ENCODE data around the gene NHLRC4. TPM values are rescaled to one million over a fixed set of nuclear protein-coding genes. Genes with fewer than 3 reads are reported as not detected.

NHLRC4 gene
- total RNA-seq, 1 donor from 2014 or later = 1.4 TPM

DNA sequence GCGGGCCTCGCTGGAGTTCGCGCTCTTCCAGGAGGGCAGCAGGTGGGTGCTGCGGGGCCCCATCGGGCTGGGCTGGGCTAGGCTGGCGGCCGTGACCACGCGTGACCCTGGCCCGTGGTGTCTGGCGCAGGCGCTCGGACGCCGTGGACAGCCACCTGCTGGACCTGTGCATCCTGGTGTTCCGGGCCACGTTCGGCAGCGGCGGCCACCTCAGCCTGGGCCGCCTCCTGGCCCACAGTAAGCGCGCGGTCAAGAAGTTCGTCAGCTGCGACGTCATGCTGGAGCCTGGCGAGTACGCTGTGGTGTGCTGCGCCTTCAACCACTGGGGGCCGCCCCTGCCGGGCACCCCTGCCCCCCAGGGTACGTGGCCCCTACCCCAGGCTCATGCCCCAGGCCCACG, 14.6 kb upstream of the NHLRC4 start:
- H3K9me3 Mint-ChIP-seq (ENCODE audit: low read depth) = no peaks in the 10 kb centered on the region
- H3K27me3 Mint-ChIP-seq = no peaks in the 10 kb centered on the region
- TF ChIP-seq, protein P1, sequence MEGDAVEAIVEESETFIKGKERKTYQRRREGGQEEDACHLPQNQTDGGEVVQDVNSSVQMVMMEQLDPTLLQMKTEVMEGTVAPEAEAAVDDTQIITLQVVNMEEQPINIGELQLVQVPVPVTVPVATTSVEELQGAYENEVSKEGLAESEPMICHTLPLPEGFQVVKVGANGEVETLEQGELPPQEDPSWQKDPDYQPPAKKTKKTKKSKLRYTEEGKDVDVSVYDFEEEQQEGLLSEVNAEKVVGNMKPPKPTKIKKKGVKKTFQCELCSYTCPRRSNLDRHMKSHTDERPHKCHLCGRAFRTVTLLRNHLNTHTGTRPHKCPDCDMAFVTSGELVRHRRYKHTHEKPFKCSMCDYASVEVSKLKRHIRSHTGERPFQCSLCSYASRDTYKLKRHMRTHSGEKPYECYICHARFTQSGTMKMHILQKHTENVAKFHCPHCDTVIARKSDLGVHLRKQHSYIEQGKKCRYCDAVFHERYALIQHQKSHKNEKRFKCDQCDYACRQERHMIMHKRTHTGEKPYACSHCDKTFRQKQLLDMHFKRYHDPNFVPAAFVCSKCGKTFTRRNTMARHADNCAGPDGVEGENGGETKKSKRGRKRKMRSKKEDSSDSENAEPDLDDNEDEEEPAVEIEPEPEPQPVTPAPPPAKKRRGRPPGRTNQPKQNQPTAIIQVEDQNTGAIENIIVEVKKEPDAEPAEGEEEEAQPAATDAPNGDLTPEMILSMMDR (IDR thresholded peaks at IDR 0.05; ENCODE audit: unreplicated experiment) = no peak
- no peak for DNase-seq (ENCODE audit: low spot score, unreplicated experiment)
- H3K4me3 Mint-ChIP-seq (ENCODE audit: low read depth) = no peak overlapping the region
- no peaks in the 10 kb centered on the region for H3K4me1 Mint-ChIP-seq (ENCODE audit: low read depth)
- H3K36me3 Mint-ChIP-seq (ENCODE audit: insufficient read depth) = peaks cover 1% of the 10 kb centered on the region
- no peak overlapping the region for H3K27ac Mint-ChIP-seq

DNA sequence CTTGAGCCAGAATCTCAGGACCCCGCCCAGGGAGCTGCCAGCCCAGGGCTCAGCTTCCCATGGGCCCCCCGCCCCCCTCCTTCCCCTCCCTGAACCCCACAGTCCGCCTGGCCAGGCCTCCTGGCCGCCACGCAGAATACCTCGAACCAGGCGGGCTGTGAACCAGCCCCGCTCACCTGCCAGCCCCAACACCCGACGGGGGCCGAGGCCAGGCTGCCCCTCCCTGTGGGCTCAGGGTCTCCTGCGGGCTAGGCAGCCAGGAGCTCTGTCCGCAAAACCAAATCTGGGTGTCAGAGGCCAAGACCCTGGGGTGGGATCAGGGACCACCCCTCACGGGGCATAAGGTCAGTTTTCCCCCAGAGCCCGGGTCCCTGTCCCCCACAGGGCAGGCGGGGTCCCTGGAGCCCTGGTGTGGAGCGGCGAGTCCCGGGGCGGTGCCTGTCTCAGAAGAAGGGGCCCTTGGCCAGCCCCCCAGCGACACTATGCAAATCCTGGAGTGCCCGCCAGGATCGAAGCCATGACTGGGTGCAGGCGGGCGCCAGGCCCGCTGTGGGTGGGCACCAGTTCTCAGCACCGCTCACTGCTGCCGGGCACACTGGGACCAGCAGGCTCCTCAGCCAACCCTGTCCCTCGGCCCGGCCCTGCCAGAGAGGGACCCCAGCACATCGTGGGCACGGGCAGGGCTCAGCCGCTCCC, 13.1 kb upstream of the NHLRC4 start:
- no peak overlapping the region for H3K27ac Mint-ChIP-seq
- H3K4me3 Mint-ChIP-seq (ENCODE audit: low read depth) = no peak overlapping the region

DNA sequence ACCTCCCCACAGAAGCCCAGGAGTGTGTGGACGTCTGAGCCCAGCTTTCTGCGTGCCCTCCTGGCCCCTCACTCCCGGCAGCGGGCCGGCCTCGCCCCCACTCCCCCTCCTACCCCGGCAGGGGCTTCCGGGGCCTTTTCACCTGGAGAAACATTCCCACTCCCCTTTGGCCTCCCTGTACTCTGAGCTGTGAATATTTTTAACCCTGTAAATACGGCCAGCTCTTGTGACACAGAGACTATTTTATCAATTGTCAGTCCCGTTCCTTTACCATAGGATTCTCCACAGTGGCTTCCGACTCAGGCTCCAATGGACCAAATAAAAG, 12.5 kb upstream of the NHLRC4 start:
- no peaks in the 10 kb centered on the region for H3K4me1 Mint-ChIP-seq (ENCODE audit: low read depth)
- H3K4me3 Mint-ChIP-seq (ENCODE audit: low read depth) = no peak overlapping the region
- H3K9me3 Mint-ChIP-seq (ENCODE audit: low read depth) = no peaks in the 10 kb centered on the region
- no peak for DNase-seq (ENCODE audit: low spot score, unreplicated experiment)
- peaks cover 1% of the 10 kb centered on the region for H3K36me3 Mint-ChIP-seq (ENCODE audit: insufficient read depth)
- TF ChIP-seq, protein P1 (IDR thresholded peaks at IDR 0.05; ENCODE audit: unreplicated experiment) = no peak
- no peak overlapping the region for H3K27ac Mint-ChIP-seq
- H3K27me3 Mint-ChIP-seq = peaks cover 9% of the 10 kb centered on the region

More for the DNA sequence above, 13.1 kb upstream of the NHLRC4 start:
- Mint-ChIP-seq H3K36me3 (ENCODE audit: insufficient read depth) (peaks cover 1% of the 10 kb centered on the region), H3K27me3 (peaks cover 7% of the 10 kb centered on the region), H3K4me1 (ENCODE audit: low read depth) (no peaks in the 10 kb centered on the region), H3K9me3 (ENCODE audit: low read depth) (no peaks in the 10 kb centered on the region)
- TF ChIP-seq, protein P1 (IDR thresholded peaks at IDR 0.05; ENCODE audit: unreplicated experiment) = no peak
- DNase-seq (ENCODE audit: low spot score, unreplicated experiment) = no peak

DNA sequence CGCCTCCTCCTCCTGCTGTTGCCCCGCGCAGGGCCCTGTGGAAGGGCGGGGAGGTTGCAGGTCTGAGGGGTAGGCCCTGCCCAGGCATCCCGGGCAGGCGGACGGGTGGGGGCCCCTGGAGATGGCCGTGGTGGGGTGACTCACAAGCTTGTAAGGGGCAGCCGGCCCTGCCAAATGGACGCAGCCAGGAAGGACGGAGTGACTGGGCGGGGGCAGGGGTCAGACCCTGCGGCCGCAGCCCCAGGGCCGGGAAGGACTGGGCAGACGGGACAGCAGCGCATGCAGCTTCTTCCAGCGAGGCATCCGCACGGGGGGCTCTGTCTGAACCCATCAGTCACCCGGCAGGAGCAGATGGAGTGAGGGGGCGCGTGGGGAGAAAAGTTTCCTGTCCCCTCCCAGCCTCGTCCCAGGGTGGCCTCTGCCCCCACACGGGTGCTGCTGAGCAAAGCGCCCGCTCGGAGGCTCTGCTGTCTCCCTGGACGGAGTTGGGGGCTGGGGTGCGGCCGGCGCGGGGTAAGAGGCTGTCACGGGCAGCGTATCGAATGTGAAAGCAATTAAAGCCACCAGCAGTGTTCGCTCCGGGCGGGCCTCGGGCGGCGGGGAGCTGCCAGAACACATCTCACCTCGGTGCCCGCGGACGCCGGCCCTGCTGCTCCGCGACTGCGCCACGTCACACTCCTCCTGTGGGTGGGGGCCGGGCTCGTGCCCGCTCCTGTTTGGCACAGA, 12.0 kb upstream of the NHLRC4 start:
- TF ChIP-seq, protein P1 (IDR thresholded peaks at IDR 0.05; ENCODE audit: unreplicated experiment) = no peak
- DNase-seq (ENCODE audit: low spot score, unreplicated experiment) = no peak
- Mint-ChIP-seq H3K27me3 (peaks cover 12% of the 10 kb centered on the region), H3K4me3 (ENCODE audit: low read depth) (no peak overlapping the region), H3K27ac (no peak overlapping the region), H3K36me3 (ENCODE audit: insufficient read depth) (peaks cover 1% of the 10 kb centered on the region), H3K9me3 (ENCODE audit: low read depth) (no peaks in the 10 kb centered on the region), H3K4me1 (ENCODE audit: low read depth) (no peaks in the 10 kb centered on the region)

DNA sequence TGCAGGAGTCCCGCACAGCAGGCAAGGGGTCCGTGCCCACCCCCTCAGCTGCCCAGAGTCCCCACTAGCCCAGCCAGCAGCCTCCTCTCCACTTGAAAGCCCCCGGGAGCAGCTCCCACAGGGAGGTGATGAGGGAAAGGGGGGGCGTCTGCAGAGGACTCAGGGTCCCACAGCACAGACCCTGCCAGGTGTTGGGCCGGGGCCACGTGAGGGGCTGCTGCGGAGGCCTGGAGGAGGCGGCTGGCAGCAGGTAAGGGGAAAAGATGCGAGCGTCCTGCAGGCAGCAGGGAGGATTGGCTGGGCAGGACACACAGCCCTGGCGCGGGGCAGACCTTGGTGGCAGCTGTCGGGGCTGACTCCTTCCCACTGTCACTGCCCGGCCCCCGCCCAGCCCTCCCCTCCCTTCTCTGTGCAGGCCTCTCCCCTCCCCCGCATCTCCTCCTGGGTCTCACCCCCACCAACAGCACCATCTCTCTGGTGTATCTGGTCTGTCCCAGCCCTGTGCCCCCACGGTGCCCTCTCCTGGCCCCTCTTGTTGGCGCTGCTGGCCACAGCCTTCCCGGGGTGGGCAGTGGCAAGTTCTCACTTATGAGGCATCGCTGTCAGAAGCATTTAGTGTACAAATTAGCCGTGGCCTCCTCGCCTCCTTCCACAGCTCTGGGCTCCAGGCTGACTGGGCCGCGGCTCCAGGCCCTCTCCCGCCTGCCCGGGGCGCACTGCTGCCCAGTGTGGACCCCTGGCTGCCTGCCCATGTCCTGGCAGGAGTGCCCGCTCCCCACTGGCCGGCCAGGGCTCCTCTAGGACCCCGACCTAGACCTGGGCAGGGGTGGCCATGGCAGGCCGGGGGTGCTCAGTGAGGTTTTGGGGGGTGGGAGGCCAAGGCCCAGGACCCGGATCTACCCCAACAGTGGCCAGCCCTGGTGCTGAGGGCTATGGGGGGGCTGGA, 11.0 kb upstream of the NHLRC4 start:
- Mint-ChIP-seq H3K4me3 (ENCODE audit: low read depth) (no peak overlapping the region), H3K9me3 (ENCODE audit: low read depth) (no peaks in the 10 kb centered on the region), H3K36me3 (ENCODE audit: insufficient read depth) (peaks cover 1% of the 10 kb centered on the region), H3K27me3 (peaks cover 12% of the 10 kb centered on the region), H3K4me1 (ENCODE audit: low read depth) (no peaks in the 10 kb centered on the region), H3K27ac (no peak overlapping the region)
- DNase-seq (ENCODE audit: low spot score, unreplicated experiment) = no peak
- TF ChIP-seq, protein P1 (IDR thresholded peaks at IDR 0.05; ENCODE audit: unreplicated experiment) = no peak

Measured in progenitor cell of endocrine pancreas (in vitro differentiated cells).